Measurements from ENCODE around the gene CARD11.

CARD11 gene

GRCh38 chr7:3082386-3082785 lies 38.7 kb upstream of the CARD11 start:
- TF ChIP-seq CTCF (IDR thresholded peaks at IDR 0.05), result no peak

- TF ChIP-seq CTCF (IDR thresholded peaks at IDR 0.05), result no peak
These were observed 36.4 kb upstream of the CARD11 start for GRCh38 chr7:3080106-3080505.

DNA sequence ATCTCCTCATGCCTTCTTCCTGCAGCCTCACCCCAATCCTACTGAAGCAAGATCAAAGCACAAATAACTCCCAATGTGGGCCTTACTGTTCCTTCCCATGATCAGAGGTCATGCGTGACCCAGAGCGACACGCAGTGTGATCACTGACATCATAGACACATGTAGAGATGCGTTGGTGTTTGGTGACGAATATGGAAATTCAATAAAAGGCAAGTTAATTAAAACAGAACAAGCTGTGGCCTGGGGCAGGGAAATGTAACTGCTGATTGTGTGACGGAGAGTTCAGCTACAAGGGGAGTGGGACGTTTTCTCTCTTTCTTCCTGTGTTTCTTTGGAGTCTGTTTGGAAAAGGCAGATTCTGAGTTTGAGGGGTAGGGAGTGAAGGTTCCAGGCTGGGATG lies 34.8 kb upstream of the CARD11 start:
- no peak for TF ChIP-seq CTCF (IDR thresholded peaks at IDR 0.05)

DNA sequence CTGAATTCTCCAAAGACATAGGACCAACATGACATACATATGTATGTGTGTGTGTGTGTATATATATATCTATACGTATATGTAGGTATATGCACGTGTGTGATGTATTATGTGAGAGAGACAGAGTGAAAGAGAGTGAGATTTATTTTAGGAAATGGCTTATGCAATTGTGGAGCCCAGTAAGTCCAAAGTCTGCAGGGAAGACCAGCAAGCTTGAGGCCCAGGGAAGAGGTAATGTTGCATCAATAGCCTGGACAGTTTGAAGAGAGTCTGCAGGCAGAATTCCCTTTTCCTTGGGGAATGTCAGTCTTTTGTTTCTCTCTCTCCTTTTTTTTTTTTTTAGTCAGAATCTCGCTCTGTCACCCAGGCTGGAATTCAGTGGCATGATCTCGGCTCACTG lies 33.0 kb upstream of the CARD11 start:
- TF ChIP-seq CTCF (IDR thresholded peaks at IDR 0.05), result no peak

DNA sequence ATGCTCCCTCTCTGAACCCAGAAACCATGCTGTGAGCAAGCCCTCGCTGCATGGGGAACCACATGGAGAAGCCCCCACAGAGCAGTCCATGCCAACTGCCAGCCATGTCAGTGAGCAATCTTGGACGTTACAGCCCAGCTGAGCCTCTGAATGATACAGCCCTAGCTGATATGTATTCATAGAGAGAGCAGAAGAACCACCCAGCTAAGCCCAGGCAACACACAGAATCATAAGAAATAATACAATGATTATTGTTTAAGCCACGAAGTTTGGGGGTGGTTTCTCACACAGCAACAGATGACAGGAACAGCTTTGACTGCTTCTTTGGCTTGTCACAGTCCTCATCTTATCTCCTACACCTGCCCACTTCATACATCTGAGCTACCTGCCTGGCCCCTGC lies 32.5 kb upstream of the CARD11 start:
- TF ChIP-seq CTCF (IDR thresholded peaks at IDR 0.05), result no peak

DNA sequence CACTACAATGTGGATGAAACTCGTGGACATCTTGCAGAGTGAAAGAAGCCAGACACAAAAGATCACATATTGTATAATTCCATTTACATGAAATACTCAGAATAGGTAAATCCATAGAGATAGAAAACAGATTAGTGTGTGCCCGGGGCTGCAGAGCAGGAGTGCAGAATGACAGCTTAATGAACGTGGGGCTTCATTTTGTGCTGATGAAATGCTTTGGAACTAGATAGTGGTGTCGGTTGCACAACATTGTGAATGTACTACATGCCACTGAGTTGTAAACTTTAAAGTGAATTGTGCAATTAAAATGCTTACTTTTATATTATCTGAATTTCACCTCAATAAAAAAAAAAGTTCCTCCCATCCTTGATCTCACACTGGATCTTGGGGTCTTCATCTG lies 31.8 kb upstream of the CARD11 start:
- TF ChIP-seq CTCF (IDR thresholded peaks at IDR 0.05), result no peak

DNA sequence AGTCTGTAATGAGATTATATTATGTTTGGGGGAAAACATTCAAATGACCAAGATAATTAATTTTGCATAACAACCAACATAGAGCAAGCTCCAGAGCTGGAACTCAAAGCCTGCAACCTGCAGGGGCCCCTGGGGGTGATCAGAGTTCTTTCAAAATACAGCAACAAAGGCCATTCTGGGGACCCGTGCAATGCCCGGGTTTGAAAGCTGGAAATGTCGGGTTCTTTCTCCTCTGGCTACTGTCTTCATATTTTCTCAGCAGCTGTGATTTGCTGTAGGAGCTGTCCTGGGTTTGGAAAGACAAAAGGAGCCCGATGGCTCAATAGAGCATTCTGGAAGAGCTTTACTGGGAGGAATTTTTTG lies 30.8 kb upstream of the CARD11 start:
- no peak for TF ChIP-seq CTCF (IDR thresholded peaks at IDR 0.05)

- TF ChIP-seq CTCF (IDR thresholded peaks at IDR 0.05), result no peak
These were observed 30.2 kb upstream of the CARD11 start for GRCh38 chr7:3073763-3074458.

Data from LNCAP (cell line).